Hepatocyte (in vitro differentiated cells): ENCODE results near the gene KCNN3. TPM values are rescaled to one million over a fixed set of nuclear protein-coding genes. Genes with fewer than 3 reads are reported as not detected.

Experiments
- DNase-seq: peaks from one replicate; pipeline ENCODE4 v3.0.0-alpha.2; 2016; ENCODE audit warnings: low spot score
- H2AFZ ChIP-seq: fragments of 200-600 bp; sonication (generic); 2 replicates; pipeline ENCODE4 v1.6.0; 2016; ENCODE audit warnings: antibody characterized with exemption, mild to moderate bottlenecking
- H3K27ac ChIP-seq: fragments of 200-600 bp; sonication (generic); 2 replicates; pipeline ENCODE4 v1.5.1; 2016; ENCODE audit warnings: mild to moderate bottlenecking
- H3K27me3 ChIP-seq: fragments of 200-600 bp; sonication (generic); 2 replicates; pipeline ENCODE4 v1.6.1; 2016
- H3K36me3 ChIP-seq: fragments of 200-600 bp; sonication (generic); replicated peaks from 2 replicates; pipeline ENCODE4 v1.5.1; 2016; ENCODE audit warnings: low read depth; ENCODE audit not compliant: insufficient read depth
- H3K4me1 ChIP-seq: fragments of 200-600 bp; sonication (generic); 2 replicates; pipeline ENCODE4 v1.5.1; 2016; ENCODE audit warnings: mild to moderate bottlenecking, moderate library complexity; ENCODE audit not compliant: insufficient read depth
- H3K4me2 ChIP-seq: fragments of 200-600 bp; sonication (generic); 2 replicates; pipeline ENCODE4 v1.6.0; 2016
- H3K4me3 ChIP-seq: fragments of 200-600 bp; sonication (generic); 2 replicates; pipeline ENCODE4 v1.5.1; 2016; ENCODE audit warnings: mild to moderate bottlenecking
- H3K79me2 ChIP-seq: fragments of 200-600 bp; sonication (generic); 2 replicates; pipeline ENCODE4 v1.6.0; 2017; ENCODE audit warnings: mild to moderate bottlenecking
- H3K9me2 ChIP-seq: fragments of 200-600 bp; sonication (generic); replicated peaks from 2 replicates; pipeline ENCODE4 v1.6.0; 2017; ENCODE audit warnings: mild to moderate bottlenecking; ENCODE audit not compliant: insufficient read depth
- H3K9me3 ChIP-seq: fragments of 200-600 bp; sonication (generic); 2 replicates; pipeline ENCODE4 v1.5.1; 2016; ENCODE audit warnings: low read depth, mild to moderate bottlenecking
- H4K20me1 ChIP-seq: fragments of 200-600 bp; sonication (generic); 2 replicates; pipeline ENCODE4 v1.6.0; 2016; ENCODE audit warnings: mild to moderate bottlenecking; ENCODE audit not compliant: insufficient read depth, poor library complexity, severe bottlenecking
- EZH2 ChIP-seq: fragments of 200-600 bp; sonication (generic); IDR thresholded peaks from 2 replicates; pipeline ENCODE4 v1.6.1; 2016; ENCODE audit warnings: antibody characterized with exemption, mild to moderate bottlenecking, borderline replicate concordance
- EZH2phosphoT487 ChIP-seq: fragments of 200-600 bp; sonication (generic); IDR thresholded peaks from one replicate; pipeline ENCODE4 v1.6.1; 2018; ENCODE audit warnings: antibody characterized with exemption, mild to moderate bottlenecking, low read depth, moderate library complexity; ENCODE audit not compliant: unreplicated experiment, severe bottlenecking
- WGBS: methylation state at CpG from one replicate; pipeline ENCODE4 v1.1.6; 2016; ENCODE audit warnings: low lambda C conversion rate; ENCODE audit errors: missing lambda C conversion rate; 5-methylcytosine and 5-hydroxymethylcytosine counted together
- polyA plus RNA-seq: library from polyadenylated mRNA; unstranded; fragments of >200 nt; fragmentation: Nextera tagmentation; extraction: Ambion mirVana; gene quantifications from 2 replicates; pipeline ENCODE4 v1.2.1, GENCODE V29; 2016
- total RNA-seq: library from RNA; depleted of rRNA; stranded (reverse); fragments of >200 nt; gene quantifications from 2 replicates; pipeline ENCODE4 v1.2.3, GENCODE V29; 2014
- TF ChIP-seq, protein P1 (sequence below): fragments of 200-600 bp; sonication (generic); IDR thresholded peaks from 2 replicates; pipeline ENCODE4 v1.5.1; 2016; ENCODE audit warnings: antibody characterized with exemption, mild to moderate bottlenecking; ENCODE audit not compliant: poor library complexity

KCNN3 gene
- total and polyA plus RNA-seq, 2 experiments from 2014 or later: 0.56 to 0.67 TPM

DNA sequence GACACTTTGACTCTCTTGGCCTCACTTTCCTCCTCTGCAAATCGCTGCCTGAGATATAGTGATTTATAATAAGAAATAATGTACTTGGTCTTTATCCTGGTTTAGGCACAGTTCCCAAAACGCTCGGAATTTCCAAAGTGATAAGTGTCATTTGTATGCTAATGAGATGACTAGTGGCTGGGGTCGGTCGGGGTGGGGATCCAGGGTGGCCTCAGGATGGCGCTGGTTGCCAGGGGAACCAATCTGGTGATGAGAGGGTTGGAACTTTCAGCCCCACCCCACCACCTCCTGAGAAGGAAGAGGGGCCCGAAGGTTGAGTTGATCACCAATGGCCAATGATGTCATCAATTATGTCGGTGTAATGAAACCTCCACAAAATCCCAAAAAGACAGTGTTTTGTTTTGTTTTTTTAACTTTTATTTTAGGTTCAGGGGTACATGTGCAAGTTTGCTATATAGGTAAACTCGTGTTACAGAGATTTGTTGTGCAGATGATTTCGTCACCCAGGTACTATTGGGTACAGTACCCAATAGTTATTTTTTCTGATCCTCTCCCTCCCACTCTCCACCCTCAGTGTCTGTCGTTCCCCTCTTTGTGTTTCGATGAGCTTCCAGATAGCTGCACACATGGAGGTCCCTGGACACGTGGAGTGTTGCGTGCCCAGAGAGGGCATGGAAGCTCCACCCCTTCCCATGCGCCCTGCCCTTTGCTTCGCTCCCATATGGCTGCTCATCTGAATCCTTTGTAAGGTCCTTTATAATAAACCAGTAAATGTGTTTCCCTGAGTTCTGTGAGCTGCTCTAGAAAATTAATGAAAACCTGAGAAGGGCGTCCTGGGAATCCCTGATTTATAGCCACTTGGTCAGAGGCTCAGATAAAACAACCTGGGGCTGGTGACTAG is 97.2 kb downstream of the KCNN3 start:
- H3K4me2 ChIP-seq: no peak overlapping the region

DNA sequence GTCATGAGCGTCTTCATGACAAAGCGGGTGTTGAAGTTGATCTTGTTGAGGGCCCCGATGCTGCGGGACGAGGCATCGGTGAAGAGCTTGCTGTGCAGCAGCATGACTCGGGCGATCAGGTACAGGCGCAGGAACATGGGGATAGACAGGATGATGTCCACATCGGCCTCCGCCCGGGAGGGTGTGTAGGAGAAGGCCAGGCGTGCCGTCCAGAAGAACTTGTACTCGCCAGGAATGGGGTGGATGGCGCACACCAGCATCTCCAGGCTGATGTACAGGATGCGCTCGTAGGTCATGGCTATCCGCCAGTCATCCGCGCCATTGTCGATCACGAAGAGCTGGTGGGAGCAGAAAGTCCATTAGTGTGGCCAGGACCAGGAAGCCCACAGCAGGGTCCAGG is 98.0 kb downstream of the KCNN3 start:
- Histone ChIP-seq H3K79me2 (no peaks in the 10 kb centered on the region), H3K27ac (no peak overlapping the region), H3K36me3 (no peaks in the 10 kb centered on the region), H4K20me1 (no peaks in the 10 kb centered on the region), H3K27me3 (no peaks in the 10 kb centered on the region), H2AFZ (no peak overlapping the region), H3K9me2 (no peaks in the 10 kb centered on the region), H3K9me3 (no peaks in the 10 kb centered on the region), H3K4me3 (no peak overlapping the region), H3K4me2 (no peak overlapping the region), H3K4me1 (peaks cover 4% of the 10 kb centered on the region)
- 97% methylated on average over 22 of the region's 23 CpGs for WGBS
- DNase-seq: no peak
- TF ChIP-seq EZH2phosphoT487: no peak
- TF ChIP-seq, protein P1, sequence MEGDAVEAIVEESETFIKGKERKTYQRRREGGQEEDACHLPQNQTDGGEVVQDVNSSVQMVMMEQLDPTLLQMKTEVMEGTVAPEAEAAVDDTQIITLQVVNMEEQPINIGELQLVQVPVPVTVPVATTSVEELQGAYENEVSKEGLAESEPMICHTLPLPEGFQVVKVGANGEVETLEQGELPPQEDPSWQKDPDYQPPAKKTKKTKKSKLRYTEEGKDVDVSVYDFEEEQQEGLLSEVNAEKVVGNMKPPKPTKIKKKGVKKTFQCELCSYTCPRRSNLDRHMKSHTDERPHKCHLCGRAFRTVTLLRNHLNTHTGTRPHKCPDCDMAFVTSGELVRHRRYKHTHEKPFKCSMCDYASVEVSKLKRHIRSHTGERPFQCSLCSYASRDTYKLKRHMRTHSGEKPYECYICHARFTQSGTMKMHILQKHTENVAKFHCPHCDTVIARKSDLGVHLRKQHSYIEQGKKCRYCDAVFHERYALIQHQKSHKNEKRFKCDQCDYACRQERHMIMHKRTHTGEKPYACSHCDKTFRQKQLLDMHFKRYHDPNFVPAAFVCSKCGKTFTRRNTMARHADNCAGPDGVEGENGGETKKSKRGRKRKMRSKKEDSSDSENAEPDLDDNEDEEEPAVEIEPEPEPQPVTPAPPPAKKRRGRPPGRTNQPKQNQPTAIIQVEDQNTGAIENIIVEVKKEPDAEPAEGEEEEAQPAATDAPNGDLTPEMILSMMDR: no peak
- no peak for TF ChIP-seq EZH2

More for the DNA sequence above, 97.2 kb downstream of the KCNN3 start:
- no peaks in the 10 kb centered on the region for H3K9me3 ChIP-seq
- H3K27me3 ChIP-seq: no peaks in the 10 kb centered on the region
- no peaks in the 10 kb centered on the region for H3K4me1 ChIP-seq
- DNase-seq: no peak
- WGBS: 64% methylated on average over 17 of the region's 17 CpGs
- H3K4me3 ChIP-seq: no peak overlapping the region
- H3K79me2 ChIP-seq: no peaks in the 10 kb centered on the region
- H4K20me1 ChIP-seq: no peaks in the 10 kb centered on the region
- no peaks in the 10 kb centered on the region for H3K36me3 ChIP-seq
- no peaks in the 10 kb centered on the region for H3K9me2 ChIP-seq
- no peak overlapping the region for H3K27ac ChIP-seq
- TF ChIP-seq EZH2: no peak
- no peak for TF ChIP-seq EZH2phosphoT487
- TF ChIP-seq, protein P1: no peak
- H2AFZ ChIP-seq: no peak overlapping the region

DNA sequence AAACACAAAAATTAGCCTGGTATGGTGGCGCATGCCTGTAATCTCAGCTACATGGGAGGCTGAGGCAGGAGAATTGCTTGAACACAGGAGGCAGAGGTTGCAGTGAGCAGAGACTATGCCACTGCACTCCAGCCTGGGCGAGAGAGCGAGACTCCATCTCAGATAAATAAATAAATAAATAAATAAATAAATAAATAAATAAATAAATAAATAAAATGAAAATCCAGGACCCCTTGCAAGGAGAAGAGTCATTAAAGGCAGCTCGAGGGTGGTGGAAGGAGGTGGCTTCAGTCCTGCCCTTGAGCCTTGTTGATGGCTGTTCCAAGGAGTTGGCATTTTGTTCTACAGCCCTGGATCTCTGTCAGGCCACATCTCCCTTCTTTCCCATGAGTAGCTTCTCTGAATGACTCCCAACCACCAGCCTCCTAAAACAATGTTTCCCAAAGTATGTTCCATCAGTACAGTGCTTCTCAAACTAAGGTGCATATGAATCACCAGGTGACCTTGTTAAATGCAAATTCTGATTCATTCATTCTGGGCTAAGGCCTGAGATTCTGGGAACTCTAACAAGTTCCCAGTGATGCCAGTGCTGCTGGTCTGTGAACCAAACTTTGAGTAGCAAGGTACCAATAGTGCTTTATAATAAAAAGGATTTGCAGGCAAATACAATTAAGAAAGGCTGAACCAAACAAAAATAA is 99.0 kb downstream of the KCNN3 start:
- WGBS: 93% methylated on average over 4 of the region's 4 CpGs
- Histone ChIP-seq H3K27ac (no peak overlapping the region), H3K9me2 (no peaks in the 10 kb centered on the region), H3K27me3 (no peaks in the 10 kb centered on the region), H3K4me2 (no peak overlapping the region), H3K79me2 (no peaks in the 10 kb centered on the region), H4K20me1 (no peaks in the 10 kb centered on the region), H3K4me1 (peaks cover 4% of the 10 kb centered on the region), H3K36me3 (no peaks in the 10 kb centered on the region), H3K9me3 (no peaks in the 10 kb centered on the region), H3K4me3 (no peak overlapping the region), H2AFZ (no peak overlapping the region)
- no peak for TF ChIP-seq EZH2phosphoT487
- TF ChIP-seq EZH2: no peak
- TF ChIP-seq, protein P1: no peak
- DNase-seq: no peak
